Muscle of arm (tissue), 14 donors: ENCODE results near the gene HVCN1. TPM values are rescaled to one million over a fixed set of nuclear protein-coding genes. Genes with fewer than 3 reads are reported as not detected.
"Not testable (repeated sequence)": the region's sequence is repeated elsewhere in the genome, so short reads cannot be mapped to it uniquely, and the experiment has no call there.

Experiments used
- DNase-seq: peaks from one replicate; pipeline ENCODE4 v3.0.0-alpha.2; 2013
- long read RNA-seq, 11 donors: transcript quantifications; one replicate each; lab custom pipeline, GENCODE V29; 2026
- polyA plus RNA-seq, 12 donors: library from polyadenylated mRNA; unstranded; fragments of 120-200 nt; gene quantifications; one replicate each; pipeline ENCODE4 v1.2.1, GENCODE V29; 2013; ENCODE audit not compliant: insufficient read length in 12 of 12

HVCN1 gene, protein sequence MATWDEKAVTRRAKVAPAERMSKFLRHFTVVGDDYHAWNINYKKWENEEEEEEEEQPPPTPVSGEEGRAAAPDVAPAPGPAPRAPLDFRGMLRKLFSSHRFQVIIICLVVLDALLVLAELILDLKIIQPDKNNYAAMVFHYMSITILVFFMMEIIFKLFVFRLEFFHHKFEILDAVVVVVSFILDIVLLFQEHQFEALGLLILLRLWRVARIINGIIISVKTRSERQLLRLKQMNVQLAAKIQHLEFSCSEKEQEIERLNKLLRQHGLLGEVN
- polyA plus RNA-seq = 10 to 100 TPM in 2 of 12 donors, 1 to 10 TPM in 9, not detected in 1; 4.1 to 19.0 (median 5.3) TPM
- long read RNA-seq, donor 1, partial matches to known transcripts = 21 of 22 reads
- long read RNA-seq, donor 1, other reads (novel, unspliced or antisense) = 0 of 22 reads
- long read RNA-seq, donor 2, partial matches to known transcripts = 0 of 1 reads
- long read RNA-seq, donor 2, other reads (novel, unspliced or antisense) = 0 of 1 reads
- long read RNA-seq, donor 3 = 0 reads
- long read RNA-seq, donor 4, partial matches to known transcripts = 0 of 1 reads
- long read RNA-seq, donor 4, other reads (novel, unspliced or antisense) = 0 of 1 reads
- long read RNA-seq, donor 5 = 0 reads
- long read RNA-seq, donor 6 = 0 reads
- long read RNA-seq, donor 7 = 0 reads
- long read RNA-seq, donor 8 = 0 reads
- long read RNA-seq, donor 9, partial matches to known transcripts = 0 of 3 reads
- long read RNA-seq, donor 9, other reads (novel, unspliced or antisense) = 0 of 3 reads
- long read RNA-seq, donor 10, partial matches to known transcripts = 0 of 1 reads
- long read RNA-seq, donor 10, other reads (novel, unspliced or antisense) = 0 of 1 reads
- long read RNA-seq, donor 11 = 0 reads

DNA sequence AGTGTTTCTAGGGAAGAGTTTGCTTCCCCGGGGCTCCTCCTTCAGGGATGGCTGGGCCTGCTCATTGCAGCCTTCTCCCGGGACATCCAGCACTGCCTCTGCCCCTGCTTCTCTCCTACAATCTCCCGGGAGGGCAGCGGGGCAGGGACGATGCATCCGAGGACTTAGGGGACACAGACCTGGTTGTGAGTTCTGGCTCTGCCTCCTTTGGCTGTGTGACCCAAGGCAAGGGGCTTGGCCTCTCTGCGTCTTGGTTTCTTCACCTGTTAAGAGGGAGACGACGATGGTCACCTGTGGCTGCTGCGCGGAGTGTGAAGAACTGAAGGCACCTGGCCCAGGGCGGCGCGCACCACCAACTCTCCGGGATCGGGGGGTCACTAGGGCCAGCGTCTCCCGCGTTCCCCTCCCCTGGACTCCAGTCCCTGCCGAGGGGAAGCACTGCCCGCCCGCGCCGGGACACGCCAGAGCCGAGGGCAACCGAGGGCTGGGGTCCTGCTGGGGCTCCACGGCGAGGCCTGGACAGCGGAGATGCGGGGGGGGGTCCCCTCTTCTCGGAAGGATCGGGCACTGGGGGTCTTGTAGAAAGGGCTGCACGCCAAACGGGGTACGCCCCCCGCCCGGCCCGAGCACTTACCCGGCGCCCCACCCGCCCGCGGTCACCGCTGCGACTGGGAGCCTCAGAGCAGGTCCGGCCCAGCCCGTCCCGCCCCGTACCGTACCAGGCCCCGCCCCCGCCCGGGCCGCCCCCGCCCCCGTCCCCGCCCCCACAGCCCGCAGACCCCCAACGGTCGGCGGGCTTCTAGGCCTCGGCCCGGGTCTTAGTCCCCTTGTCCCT is at the start of gene HVCN1:
HVCN1 (minus strand) TSS at position 670 of the 835 bp plus-strand sequence. CDS start 5,870 bp downstream, outside the sequence.
- DNase-seq = no peak

DNA sequence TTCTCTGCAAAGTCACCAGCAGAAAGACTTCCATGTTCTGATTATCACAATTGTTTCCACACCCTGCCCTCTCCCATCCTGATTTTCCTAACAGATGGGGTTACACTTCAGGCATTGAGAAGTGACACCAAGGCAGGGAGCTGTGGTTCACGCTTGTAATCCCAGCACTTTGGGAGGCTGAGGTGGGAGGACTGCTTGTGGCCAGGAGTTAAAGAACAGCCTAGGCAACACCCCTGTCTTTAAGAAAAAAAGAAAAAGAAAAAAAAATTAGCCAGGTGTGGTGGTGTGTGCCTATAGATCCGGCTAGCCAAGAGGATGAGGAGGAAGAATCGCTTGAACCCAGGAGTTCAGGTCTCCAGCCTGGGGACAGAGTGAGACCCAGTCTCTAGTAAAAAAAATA is 48.6 kb upstream of the HVCN1 start:
- no peak for DNase-seq

DNA sequence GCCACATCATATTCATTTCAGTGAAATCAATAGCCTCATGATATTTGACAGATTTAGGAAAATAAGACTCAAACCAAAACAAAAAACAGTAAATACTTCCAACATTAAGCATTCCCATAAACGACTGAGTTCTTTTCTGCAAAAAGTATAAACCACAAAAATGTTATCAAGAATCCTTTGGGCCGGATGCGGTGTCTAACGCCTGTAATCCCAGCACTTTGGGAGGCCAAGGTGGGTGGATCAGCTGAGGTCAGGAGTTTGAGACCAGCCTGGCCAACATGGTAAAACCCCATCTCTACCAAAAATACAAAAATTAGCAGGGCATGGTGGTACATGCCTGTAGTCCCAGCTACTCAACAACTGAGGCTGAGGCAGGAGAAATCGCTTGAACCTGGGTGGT is 48.1 kb upstream of the HVCN1 start:
- DNase-seq = not testable (repeated sequence)

DNA sequence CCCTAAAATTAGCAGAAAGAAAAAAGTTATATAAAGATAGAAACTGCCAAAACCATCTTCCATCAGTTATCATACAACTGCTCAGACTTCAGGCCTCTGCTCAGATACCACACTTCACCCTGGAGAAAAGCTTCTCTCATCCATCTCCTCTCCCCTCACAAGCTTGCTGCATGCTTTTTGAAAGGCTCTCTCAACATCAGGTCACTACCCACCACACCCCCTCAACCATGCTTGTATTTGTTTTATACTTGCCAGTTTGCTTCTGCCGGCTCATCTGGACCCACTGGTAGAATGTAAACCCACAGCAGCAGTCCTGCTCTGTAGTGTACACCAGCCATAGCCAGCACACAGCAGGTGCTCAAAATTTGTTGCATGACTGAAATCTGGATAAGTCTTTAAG is 45.0 kb upstream of the HVCN1 start:
- no peak for DNase-seq

DNA sequence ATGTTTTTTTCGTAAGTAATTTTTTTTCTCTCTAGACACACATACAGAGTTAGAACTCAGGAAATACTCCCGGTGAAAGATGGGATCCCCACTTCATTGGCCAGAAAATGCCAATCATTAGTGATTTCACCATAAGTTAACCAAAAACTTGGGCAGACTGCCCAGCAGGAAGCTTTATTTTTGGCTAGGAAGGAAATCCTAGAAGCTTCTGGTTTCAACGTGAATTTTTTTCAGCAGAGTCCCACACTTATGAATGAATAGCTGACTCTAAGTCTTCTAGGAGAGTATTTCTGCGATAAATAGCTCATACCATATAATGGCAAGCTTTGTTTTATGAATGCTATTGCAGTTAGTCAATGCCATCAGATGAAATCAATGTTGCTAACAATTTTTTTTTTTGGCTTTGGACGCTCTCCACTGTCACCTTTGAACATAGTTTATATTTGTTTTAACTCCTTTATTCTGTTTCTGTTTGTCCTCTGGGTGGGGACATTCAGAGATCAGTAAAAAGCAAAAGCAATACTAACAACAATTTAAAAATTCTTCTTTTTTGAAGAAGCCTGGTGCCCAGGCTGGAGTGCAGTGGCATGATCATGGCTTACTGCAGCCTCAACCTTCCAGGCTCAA is 44.3 kb upstream of the HVCN1 start:
- DNase-seq = no peak

DNA sequence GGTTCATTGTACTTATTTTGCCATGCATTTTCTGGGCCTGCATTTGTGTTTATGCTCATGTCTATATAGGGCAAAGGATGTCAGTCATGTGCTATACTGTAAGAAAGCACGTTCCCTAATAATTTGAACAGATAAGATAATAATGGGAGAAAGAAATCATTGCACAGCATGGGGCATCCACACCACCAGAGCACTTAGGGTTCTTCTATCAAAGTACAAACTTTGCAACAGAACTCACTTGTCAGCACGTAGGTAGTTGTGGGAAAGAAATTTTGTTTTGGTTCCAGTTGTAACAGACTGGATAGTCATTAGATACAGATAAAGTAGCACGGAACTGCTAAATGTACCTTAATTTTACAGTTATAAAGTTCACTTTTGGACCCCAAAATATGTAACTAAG is 43.7 kb upstream of the HVCN1 start:
- no peak for DNase-seq

DNA sequence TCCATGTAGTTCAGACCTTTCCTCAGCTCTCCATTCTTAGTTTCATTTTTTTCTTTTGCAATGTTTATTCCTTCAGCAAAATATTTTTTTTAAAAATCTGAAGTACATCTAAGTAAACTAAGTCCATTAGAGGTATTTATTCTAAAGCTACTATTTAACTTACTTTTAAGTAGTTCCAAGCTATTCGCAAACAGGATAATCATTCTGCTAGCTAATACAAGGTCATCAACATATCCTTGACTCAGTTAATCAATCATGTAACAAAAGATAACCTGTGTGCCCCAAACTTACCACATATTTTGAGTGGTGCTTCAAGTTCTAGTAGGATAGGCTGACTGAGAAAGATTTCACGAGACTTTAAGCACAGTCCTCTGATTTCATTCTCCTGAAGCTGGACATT is 42.6 kb upstream of the HVCN1 start:
- DNase-seq = no peak

DNA sequence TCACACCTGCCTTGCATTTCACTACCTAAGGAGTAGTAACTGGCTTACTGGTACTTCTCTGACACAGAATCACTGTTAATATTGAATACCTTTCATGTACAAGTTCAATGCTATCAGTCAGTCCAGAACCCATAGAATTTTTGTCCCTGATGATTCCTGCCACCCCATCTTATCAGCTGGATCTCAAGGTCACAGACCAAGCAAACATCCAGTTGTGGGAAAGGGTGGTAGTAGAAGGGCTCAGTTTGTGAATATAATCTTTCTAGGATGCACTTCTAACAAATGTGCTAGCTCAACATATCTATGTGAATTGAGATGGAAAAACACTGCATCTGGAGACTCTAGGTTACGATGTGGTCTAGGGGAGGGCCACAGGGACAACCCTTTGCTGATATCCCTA is 39.7 kb upstream of the HVCN1 start:
- DNase-seq = no peak

DNA sequence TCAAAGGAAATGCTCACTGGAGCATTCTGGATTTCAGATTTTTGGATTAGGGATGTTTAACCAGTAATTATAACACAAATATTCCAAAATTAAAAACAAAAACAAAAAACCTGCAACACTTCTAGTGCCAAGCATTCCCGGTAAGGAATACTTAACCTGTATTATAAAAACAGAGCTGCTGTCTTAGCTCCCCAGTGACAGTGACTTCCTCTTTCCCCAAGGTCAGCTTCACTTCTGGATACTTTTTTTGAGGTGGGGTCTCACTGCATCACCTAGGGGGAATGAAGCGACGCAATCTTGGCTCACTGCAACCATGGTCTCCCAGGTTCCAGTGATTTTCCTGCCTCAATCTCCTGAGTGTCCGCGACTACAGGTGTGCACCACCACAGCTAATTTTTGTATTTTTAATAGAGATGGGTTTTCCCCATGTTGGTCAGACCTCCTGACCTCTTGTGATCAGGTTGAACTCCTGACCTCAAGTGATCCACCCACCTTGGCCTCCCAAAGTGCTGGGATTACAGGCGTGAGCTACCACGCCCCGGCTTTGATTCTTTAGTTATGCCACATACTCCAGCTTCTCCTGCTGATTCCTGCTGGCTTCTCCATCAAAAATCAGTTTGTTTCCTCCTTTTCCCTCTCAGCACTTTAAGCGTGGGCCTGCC is 37.9 kb upstream of the HVCN1 start:
- DNase-seq = no peak

DNA sequence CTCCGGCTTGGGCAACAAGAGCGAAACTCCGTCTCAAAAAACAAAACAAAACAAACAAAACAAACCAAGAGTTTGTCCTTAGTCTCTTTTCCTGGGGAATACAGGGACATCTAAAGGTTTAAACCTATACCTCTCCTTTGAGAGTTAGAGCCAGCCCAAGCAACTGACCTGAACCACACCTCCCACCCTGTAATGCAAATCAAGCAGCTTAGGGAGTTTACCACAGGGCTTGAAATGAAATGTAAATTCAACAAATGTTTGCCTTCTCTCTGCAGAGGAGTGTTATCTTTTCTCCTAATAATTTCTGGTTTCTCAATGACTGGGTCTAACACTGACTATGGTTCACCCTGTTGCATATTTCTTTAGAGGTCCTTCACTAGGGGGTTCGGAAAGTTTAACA is 37.1 kb upstream of the HVCN1 start:
- DNase-seq = no peak

DNA sequence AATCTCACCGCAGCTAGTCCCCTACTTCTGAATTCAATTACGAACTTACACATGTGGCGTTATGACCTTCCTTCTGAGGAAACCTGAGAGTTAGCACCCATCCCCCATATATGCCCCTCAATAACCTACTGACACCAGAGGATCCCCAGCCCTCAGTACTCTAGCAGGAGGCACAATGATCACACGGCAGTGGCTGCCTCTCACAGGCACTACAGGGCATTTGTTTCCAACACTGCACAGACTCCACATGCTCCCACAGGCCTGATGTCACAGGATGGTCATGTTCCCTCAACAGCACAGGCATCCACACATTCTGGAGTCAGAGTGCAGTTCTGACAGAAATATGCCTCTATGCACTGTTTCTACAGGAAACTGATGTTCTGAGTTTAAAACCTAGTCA is 36.4 kb upstream of the HVCN1 start:
- no peak for DNase-seq

DNA sequence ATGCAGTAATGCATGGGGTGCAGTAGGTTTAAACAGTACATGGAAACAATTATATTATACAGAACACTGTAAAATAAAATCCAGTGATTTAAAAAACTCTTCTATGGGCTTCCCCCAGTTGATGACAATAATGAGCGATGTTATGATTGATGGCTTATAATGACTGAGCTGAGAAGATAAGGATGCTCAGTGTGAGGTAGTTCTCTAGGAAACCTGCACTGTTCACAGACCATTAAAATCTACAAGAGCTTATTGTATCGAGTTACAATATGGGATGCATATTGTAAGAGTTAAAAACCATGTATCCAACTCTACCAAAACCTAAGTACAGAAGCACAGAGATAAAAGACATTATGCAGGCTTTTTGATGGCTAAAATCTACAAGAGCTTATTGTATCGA is 34.0 kb upstream of the HVCN1 start:
- not testable (repeated sequence) for DNase-seq

DNA sequence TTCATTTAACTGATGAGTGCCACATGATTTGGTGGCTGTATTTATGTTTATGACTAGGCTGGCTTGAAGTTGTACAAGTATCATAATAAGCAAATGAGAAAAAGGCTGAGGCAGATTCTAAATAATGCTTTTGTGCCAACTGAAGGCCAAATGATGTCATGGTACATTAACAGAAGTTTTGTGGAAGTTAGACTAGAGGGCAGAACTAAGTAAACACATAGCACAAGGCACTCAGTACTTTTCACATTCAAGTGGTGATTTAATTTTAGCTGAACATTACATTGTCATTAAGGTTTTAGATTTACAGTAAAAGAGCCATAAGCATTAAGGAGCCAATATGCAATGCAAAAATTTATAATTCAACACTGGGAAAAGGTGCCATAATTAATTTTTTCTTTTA is 32.7 kb upstream of the HVCN1 start:
- no peak for DNase-seq

DNA sequence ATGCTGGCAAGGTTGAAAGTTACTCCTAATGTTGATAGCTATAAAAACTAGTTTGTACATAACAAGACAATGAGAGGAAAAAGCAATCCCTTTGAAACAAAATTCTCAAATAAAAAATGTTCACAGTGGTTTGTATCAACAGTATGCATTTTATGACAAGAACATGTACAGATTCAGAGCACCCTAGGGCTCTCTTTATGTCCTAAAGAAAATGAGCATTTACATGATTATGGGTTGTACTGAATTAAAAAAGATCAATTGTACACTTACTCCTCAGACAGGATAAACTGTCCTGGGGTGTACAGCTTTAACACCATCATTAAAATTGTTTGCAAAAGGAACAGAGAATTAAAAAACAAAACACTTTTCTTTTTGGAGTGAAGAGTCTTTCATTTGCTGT is 31.6 kb upstream of the HVCN1 start:
- no peak for DNase-seq

DNA sequence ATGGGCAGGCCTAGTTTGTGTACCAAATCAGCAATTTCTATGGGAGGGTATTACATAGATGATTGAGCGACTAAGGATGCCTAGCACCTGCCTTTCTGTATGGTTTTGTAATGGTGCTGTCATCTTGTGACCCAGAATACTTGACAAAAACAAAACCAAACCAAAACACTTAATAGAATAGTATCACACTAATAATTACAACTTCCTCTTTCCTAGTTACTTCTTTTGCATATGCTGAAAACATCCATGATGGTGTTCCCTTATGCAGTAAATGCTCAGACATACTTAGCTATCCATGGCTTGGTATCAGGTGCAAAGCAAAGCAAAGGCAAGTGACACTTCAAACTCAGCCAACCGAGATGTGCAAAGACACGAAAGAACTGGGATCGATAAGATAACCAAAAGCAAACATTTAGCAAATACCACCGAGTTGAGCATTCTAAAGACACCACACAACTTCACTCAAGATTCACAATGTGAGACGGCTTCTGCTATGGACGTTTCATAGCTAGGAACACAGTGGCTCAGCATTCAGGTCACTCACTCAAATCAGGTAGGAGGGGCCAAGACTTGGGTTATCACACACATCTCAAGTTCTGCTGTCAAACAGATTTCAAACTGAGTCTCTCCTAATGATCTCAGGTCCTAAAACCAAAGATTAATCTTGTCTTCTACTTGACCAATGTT is 29.4 kb upstream of the HVCN1 start:
- DNase-seq = no peak

DNA sequence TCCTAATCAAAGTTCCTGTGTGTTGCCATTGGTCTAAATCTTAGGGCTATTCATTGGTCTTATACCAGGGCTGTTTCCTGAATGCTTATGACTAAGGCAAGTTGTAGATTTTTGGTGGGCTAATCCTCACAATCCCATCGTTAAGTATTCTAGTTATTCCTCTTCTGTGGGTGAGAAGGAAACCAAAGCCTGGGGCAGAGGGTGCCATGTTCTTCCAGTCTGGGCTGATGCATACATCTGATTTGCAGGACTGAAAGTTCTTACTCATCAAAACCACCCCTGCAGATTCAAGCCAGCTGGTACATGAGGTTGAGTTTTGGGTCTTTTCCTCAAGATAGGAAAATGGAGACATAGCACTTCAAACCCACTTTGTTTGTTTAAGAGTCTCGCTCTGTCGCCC is 28.1 kb upstream of the HVCN1 start:
- no peak for DNase-seq

DNA sequence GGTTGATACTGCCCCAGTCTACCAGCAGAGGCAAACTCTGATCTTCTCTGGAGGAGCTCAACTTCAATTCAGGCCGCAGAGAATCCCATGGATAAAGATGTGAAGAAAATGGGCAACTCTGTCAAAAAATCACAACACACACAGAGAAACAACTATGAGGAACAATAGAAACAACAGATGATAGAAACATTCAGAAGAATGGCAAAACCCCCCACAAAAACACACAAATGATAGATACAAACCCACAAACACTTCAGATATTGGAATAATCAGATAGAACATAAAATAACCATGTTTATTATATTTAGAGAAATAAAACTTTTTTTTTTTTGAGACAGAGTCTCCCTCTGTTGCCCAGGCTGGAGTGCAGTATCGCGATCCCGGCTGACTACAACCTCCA is 20.0 kb upstream of the HVCN1 start:
- no peak for DNase-seq

DNA sequence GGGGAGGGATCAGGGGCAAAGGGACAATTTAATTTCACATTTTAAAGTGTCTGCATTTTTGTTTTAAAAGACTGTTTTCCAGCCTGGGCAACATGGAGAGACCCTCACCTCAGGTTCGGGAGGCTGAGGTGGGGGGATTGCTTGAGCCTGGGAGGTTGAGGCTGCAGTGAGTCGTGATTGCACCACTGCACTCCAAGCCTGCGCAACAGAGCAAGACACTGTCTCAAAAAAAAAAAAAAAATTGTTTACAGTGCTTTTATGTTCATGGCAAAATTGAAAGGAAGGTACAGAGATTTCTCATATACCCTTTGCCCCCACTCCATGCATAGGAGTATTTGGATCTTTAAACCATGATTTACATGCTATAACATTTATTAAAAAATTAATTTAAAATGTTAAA is 16.4 kb upstream of the HVCN1 start:
- no peak for DNase-seq

DNA sequence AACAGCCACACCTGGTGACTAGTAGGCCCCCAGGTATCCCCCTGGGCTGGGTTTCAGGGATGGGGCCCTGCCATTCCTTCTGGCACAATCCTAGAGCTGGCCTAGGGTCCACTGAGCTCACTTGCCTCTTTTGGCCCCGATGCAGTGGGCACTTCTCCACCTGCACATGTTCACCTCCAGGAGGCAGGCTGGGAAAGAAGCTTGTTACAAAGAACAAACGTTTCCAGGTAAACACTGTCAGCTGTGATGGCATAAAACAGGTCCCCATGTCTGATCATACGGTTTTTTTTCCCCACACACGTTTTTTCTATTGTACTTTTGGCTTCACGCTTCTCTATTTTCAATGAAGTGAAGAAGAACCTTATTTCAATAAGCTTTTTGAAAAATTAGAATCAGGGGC is 15.8 kb upstream of the HVCN1 start:
- DNase-seq = no peak

DNA sequence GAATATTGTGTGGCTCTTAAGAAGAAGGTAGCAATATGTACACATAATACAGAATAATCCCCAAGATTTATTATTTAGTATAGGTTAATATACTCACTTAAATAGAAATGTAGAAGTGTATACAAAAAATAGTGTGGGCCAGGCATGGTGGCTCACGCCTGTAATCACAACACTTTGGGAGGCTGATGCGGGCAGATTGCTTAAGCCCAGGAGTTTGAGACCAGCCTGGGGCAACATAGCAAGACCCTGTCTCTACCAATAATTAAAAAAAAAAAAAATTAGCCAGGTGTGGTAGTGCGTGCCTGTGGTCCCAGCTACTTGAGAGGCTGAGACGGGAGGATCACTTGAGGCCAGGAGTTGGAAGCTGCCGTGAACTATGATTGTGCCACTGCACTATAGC is 15.3 kb upstream of the HVCN1 start:
- no peak for DNase-seq

DNA sequence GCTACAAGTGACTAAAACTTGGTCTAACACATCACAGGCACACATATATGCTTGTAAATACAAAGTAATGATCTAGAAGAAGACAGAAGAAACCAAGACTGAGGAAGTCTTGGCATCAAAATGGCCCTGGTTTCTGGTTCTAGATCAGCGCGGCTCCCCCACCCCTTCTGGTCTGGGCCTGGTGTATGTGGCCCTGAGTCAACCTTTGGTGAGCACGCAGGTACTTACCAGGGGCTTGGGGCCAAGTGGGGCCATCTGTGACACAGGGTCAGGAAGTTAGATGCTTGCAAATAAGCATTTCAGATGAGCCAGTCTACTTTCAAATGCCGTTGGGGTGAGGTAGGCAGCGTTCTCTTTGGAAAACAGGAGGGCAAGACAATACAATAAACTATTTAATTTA is 13.2 kb upstream of the HVCN1 start:
- DNase-seq = no peak
